GM21717 (cell line): ENCODE measurements around the gene MAN1B1.

Source experiments
- ATAC-seq: cut with Tn5 transposase; IDR thresholded peaks from one replicate; pipeline ENCODE4 v1.9.1; 2021; ENCODE audit warnings: mild to moderate bottlenecking, moderate library complexity; ENCODE audit not compliant: unreplicated experiment

Gene MAN1B1

GRCh38 chr9:137084526-137084925 is 2.3 kb upstream of the MAN1B1 start:
- ATAC-seq: no peak

- peak; percentile 4 for ATAC-seq
Observed at GRCh38 chr9:137085920-137086530, 760 bp upstream of the MAN1B1 start.

DNA sequence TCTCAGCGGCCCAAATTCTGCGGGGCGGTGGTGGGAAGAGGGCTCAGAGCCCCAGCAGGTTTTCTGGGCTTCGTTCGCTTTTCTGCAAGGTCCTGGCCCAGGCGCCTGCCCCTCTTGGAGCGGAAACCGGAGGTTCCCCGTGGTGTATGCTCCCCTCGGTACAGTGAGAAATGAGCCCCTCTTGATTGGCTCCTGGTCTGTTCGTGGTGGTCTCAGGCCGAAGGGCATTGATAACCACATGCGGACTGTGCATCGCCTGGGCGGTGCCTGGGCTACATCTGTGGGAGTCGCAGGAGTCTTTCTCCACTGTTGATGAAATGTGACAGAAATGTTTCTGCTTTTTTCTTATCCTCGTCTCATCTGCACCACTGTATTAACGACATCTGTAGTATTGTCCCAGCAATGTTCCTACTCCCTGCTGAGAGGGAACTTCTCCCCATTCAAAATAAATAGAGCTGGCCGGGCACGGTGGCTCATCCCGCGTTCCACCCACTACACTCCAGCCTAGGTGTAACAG is 682 bp downstream of the MAN1B1 start:
- ATAC-seq: peak; percentile 1

GRCh38 chr9:137088121-137088520 is 1.3 kb downstream of the MAN1B1 start:
- ATAC-seq: no peak

DNA sequence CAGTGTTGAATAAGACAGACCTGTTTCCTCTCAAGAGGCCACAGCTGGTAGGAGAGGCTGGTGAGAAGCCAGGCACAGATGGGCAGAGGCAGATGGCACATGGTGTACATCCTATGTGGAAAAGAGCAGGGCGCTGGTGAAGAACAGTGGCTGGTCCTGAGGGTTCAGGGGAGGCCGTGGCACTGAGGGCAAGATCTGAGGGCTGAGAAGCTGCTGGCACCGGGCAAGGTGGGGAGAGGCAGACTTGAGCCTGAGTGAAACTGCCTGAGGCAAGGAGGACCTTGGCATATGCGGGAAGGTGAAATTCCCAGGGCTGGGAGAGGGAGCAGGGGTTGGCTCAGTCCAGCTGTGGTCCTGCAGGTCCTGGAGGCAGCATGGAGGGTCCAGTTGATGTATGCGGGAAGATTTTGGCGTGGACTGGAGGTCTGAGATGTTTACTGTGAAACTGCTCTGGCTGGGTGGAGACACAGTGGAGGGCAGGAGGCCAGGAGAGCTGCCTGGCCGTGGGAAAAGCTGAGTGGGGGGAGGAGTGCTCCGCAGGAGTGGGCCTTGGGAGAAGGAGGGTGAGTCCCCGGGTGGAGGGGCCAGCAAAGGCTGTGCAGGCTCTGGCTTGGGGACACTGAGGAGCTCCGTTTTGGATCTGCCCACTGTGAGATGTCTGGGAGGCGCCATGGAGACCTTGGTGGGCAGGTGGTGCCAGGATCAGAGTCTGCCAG is 2.6 kb downstream of the MAN1B1 start:
- no peak for ATAC-seq

DNA sequence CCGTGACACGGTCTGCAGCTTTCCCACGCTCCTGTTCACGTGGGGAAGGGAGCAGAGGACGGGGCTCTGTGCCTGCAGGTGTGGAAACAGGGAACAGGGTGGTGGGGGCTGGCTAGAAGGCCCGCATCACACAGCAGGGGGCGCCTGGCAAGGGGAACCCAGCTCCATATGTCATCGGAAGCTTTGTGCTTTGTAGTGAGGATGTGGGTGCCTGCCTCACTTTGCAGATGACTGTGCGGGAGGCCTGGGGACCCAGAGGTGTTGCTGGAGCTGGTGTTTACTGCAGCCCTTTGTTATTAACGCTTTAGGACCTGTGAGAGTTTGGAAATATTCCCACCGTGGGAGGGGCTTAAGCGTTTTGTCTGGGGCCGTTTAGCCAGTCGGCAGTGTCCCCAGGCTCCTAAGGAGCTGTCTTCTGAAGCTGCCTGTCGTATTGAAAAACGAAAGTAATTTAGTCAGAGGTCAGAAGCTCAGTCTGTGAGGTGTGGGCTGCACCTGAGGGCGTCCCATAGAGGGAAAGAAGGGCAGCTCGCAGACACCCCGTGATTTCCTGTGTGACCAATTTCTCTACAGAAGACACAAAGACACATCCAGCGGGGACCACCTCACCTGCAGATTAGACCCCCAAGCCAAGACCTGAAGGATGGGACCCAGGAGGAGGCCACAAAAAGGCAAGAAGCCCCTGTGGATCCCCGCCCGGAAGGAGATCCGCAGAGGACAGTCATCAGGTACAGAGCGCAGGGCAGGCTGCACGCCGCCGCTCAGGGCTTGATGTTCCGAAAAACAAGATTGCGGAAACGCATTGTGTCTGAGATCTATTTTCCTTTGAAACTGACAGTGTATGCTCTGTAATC is 9.1 kb downstream of the MAN1B1 start:
- ATAC-seq: peak; percentile 66

DNA sequence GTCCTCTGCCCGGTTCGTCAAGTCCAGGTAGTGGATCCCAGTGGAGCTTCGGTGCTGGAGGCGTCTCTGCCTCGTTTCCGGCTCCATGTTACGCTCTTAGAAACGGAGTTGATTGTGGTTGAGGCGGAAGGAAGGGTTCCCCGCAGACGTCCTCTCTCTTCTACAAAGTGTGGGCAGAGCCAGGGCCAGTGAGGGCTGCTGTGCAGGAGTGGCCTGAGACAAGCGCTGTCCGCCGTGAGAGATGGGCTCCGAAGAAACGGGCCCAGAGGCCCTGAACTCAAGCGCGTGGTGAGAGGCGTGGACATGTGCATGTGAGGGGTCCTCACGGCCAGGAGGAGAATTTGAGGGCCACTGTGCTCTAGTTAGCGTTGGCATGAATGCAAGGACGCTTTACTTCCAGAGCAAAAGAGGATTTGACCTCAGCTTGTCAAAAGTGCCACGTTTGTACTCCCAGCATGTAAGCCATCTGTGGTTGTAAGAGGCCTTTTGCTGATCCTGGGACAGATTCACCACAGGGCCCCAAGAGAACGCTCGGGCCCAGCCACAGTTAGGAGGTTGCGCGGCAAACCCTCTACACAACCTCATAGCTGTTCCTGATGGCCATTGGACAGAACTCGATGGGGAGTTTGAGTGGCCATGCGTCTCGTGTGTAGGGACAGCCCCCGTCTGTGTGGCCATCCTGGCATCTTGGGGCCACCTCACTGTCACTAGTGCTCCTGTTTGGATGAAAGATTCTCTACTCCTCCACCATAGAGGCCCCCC is 10.2 kb downstream of the MAN1B1 start:
- no peak for ATAC-seq

DNA sequence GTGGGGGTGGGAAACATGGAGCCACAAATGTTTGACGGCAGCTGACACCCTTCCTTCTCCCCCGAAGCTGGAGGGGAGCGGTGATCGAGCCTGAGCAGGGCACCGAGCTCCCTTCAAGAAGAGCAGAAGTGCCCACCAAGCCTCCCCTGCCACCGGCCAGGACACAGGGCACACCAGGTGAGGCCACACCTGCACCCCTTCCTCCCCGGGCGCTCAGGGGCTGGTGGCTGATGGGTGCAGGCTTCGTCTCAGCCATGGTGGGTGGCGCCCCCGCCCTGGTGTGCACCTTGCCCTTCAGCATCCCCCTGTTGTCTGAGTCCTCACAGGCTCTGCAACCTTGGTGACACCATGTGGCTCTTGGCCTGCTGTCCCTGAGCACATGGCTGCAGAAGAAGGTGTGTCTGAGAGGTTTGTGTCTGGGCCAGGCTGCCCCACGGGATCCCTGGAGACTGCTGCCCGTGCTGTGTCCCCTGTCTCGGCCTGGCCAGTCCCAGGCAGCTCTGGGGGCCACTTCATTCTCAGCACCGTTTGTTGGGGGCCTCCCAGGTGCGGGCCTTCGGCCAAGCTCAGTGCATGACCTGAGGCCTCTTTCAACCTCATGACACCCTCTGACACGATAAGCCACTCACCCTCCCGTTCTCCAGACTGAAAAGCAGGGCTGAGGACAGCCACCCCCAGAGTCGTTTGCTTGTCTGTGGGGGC is 11.1 kb downstream of the MAN1B1 start:
- ATAC-seq: no peak

DNA sequence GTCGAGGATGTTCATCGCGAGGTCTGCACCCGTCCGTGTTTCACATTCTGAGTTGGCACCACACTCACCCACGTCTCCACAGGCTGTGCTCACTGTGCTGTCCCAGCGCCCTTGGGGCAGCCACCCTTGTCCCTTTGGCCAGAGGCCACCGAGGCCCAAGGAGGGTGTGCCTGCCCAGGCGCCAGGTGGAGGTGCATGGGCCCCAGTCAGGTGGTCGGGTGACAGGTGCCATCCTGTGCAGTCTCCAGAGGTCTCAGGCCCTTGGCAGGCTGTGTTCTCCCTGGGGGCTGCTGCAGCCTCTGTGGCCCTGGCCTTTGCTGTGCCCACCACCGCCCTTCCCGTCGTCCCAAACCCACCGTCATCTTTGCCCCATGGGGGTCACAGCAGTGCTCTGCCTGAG is 12.4 kb downstream of the MAN1B1 start:
- ATAC-seq: no peak

GRCh38 chr9:137103206-137103999 is 16.6 kb downstream of the MAN1B1 start:
- no peak for ATAC-seq

DNA sequence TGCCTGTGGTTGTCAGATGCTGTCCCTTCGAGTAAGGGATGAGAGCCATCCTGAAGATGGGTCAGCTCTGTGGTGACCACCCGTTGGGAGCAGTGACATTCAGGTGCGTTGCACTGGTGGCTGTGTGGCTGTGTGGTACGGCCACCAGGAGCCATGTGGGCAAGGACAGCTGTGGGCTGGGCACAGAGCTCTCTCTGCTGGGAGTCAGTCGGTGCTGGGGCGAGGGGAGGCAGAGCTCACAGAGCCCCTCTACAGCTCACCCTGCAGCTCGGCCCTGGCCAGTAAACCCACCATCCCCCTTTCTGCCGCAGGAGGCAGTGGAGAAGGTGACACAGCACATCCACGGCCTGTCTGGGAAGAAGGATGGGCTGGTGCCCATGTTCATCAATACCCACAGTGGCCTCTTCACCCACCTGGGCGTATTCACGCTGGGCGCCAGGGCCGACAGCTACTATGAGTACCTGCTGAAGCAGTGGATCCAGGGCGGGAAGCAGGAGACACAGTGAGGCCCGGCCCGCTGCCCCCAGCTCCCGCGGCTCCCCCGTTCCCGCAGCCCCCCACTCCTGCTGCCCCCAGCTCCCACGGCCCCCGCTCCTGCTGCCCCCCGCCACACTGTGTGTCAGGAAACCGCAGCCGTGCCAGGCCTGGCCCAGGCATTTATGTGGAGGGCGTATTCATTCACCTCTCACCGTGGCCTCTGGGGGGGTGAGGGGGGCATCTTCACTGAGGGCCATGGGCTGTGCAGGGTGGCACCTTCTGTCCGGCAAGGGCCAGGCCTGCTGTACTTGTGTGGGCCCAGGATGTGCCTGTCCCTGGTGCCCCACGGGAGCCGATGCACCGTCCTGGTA is 19.3 kb downstream of the MAN1B1 start:
- ATAC-seq: no peak

DNA sequence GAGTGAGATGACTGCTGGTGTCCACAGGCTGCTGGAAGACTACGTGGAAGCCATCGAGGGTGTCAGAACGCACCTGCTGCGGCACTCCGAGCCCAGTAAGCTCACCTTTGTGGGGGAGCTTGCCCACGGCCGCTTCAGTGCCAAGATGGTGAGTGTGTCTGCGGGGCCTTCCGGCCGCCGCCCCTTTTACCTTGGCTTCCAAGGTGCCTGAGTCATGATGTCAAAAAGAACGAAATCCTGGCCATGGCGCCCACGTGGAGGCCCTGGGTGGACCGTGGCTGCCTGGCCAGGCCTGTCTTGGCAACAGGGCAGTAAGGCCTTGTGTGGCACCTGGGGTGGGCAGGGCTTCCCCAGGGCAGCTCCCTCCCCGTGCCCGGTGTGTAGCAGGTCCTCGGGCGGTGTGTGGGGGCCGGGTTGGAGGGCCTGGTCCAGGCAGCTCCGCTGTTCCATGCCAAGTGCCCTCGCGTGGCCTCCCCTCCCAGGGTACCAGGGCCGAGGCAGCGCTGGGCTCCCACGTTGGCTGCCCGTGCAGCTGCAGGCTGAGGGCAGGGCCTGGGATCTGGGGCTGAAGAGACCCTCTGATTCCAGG is 20.0 kb downstream of the MAN1B1 start:
- no peak for ATAC-seq

DNA sequence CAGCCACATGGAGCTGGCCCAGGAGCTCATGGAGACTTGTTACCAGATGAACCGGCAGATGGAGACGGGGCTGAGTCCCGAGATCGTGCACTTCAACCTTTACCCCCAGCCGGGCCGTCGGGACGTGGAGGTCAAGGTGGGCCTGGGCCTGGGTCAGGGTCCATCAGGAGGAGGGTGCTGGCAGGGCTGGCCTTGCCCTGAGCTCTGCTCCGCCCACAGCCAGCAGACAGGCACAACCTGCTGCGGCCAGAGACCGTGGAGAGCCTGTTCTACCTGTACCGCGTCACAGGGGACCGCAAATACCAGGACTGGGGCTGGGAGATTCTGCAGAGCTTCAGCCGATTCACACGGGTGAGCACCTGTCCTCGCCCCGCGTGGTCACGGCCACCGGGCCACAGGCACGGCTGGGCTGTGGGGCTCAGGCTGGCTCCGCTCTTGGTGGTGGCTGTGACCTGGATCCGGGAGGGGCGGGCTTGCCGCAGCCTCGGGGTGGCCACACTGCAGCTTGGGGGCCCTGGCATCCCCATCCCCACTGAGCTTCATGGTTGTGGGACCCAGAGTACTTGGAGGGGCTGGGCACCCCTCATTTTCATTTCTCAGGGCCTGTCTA is 20.6 kb downstream of the MAN1B1 start:
- no peak for ATAC-seq

DNA sequence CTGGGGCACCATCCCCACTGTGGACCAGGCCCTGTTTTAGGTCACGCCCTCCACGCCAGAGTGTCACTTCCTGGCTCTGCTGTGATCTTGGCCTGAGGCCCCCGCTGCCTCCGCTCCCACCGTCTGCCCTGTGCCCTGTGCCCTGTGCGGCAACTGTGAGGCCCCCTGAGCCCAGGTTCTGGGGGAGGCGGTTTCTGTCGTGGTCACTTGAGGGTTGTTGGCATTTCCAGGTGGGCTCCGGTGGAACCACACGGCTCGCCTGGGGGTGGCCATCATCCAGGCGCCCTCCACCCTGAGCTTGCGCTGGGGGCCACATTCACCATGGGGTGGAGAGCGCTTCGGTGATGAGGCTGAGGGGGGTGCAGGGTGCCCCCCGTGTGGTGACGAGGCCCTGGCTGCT is 21.2 kb downstream of the MAN1B1 start:
- no peak for ATAC-seq

GRCh38 chr9:137108608-137109249 is 21.9 kb downstream of the MAN1B1 start:
- ATAC-seq: no peak

- no peak for ATAC-seq
Observed at GRCh38 chr9:137109250-137110146, 22.7 kb downstream of the MAN1B1 start.
